Hepatocyte (in vitro differentiated cells): ENCODE results near the gene OR4F15.

Experiments used
- EZH2 ChIP-seq: fragments of 200-600 bp; sonication (generic); IDR thresholded peaks from 2 replicates; pipeline ENCODE4 v1.6.1; 2016; ENCODE audit warnings: antibody characterized with exemption, mild to moderate bottlenecking, borderline replicate concordance
- EZH2phosphoT487 ChIP-seq: fragments of 200-600 bp; sonication (generic); IDR thresholded peaks from one replicate; pipeline ENCODE4 v1.6.1; 2018; ENCODE audit warnings: antibody characterized with exemption, mild to moderate bottlenecking, low read depth, moderate library complexity; ENCODE audit not compliant: unreplicated experiment, severe bottlenecking
- TF ChIP-seq, protein P1 (sequence below): fragments of 200-600 bp; sonication (generic); IDR thresholded peaks from 2 replicates; pipeline ENCODE4 v1.5.1; 2016; ENCODE audit warnings: antibody characterized with exemption, mild to moderate bottlenecking; ENCODE audit not compliant: poor library complexity

DNA sequence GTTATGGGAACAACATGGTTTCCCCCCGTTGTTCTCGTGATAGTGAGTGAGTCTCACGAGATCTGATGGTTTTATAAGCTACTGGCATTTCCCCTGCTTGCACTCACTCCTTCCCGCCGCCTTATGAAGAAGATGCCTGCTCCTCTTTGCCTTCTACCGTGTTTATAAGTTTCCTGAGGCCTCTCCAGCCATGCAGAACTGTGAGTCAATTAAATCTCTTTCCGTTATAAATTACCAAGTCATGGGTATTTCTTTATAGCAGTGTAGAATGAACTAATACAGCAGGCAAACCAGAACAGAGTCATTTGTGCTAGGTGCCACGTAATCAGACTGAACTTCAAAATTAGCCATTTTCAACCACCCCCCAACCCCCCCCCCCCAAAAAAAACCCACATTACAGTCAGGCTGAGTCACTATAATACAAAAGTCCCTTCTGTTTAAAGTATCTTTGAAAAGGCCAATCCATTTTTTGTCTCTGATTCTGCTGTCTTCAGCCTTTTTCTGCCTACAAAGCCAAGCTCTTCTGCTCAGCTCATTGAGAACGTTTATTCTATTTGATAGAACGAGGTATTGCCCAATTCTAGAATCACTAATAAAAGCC is 4.6 kb upstream of the OR4F15 start:
- TF ChIP-seq, protein P1, sequence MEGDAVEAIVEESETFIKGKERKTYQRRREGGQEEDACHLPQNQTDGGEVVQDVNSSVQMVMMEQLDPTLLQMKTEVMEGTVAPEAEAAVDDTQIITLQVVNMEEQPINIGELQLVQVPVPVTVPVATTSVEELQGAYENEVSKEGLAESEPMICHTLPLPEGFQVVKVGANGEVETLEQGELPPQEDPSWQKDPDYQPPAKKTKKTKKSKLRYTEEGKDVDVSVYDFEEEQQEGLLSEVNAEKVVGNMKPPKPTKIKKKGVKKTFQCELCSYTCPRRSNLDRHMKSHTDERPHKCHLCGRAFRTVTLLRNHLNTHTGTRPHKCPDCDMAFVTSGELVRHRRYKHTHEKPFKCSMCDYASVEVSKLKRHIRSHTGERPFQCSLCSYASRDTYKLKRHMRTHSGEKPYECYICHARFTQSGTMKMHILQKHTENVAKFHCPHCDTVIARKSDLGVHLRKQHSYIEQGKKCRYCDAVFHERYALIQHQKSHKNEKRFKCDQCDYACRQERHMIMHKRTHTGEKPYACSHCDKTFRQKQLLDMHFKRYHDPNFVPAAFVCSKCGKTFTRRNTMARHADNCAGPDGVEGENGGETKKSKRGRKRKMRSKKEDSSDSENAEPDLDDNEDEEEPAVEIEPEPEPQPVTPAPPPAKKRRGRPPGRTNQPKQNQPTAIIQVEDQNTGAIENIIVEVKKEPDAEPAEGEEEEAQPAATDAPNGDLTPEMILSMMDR: no peak
- TF ChIP-seq EZH2 (no peak), EZH2phosphoT487 (no peak)
